H9 (cell line): ENCODE measurements around the gene MARCHF10. TPM values are rescaled to one million over a fixed set of nuclear protein-coding genes. Genes with fewer than 3 reads are reported as not detected.

Experiments used
- DNase-seq: peaks from one replicate; pipeline ENCODE4 v3.0.0-alpha.2; 2017
- H2AFZ ChIP-seq: one replicate; pipeline ENCODE4 v1.6.1; 2013; ENCODE audit warnings: mild to moderate bottlenecking, low read length, control low read depth, moderate library complexity
- H2AK5ac ChIP-seq: 2 replicates; pipeline ENCODE4 v1.6.1; 2013; ENCODE audit warnings: low read length, control low read depth, mixed read lengths; ENCODE audit not compliant: insufficient read length
- H2BK120ac ChIP-seq: one replicate; pipeline ENCODE4 v1.6.1; 2013; ENCODE audit warnings: low read depth, mild to moderate bottlenecking, low read length, control low read depth, inconsistent platforms; ENCODE audit not compliant: poor library complexity, severe bottlenecking
- H2BK12ac ChIP-seq: 2 replicates; pipeline ENCODE4 v1.6.1; 2013; ENCODE audit warnings: low read length, control low read depth, mixed read lengths, low read depth; ENCODE audit not compliant: insufficient read length
- H2BK15ac ChIP-seq: 2 replicates; pipeline ENCODE4 v1.6.1; 2013; ENCODE audit warnings: low read depth, low read length, control low read depth
- H2BK20ac ChIP-seq: one replicate; pipeline ENCODE4 v1.6.1; 2013; ENCODE audit warnings: low read depth, mild to moderate bottlenecking, low read length, control low read depth, inconsistent platforms; ENCODE audit not compliant: poor library complexity, severe bottlenecking
- H2BK5ac ChIP-seq: 2 replicates; pipeline ENCODE4 v1.6.1; 2013; ENCODE audit warnings: low read length, control low read depth, mixed read lengths; ENCODE audit not compliant: insufficient read length
- H3K14ac ChIP-seq: 2 replicates; pipeline ENCODE4 v1.6.1; 2013; ENCODE audit warnings: low read length, control low read depth; ENCODE audit not compliant: insufficient read depth
- H3K18ac ChIP-seq: 2 replicates; pipeline ENCODE4 v1.6.1; 2013; ENCODE audit warnings: low read depth, mild to moderate bottlenecking, mixed read lengths, low read length, control low read depth; ENCODE audit not compliant: insufficient read length
- H3K23ac ChIP-seq: 2 replicates; pipeline ENCODE4 v1.6.1; 2013; ENCODE audit warnings: low read length, control low read depth, mixed read lengths, low read depth; ENCODE audit not compliant: insufficient read length
- H3K23me2 ChIP-seq: 2 replicates; pipeline ENCODE4 v1.6.1; 2013; ENCODE audit warnings: low read depth, mild to moderate bottlenecking, mixed read lengths, low read length, control low read depth; ENCODE audit not compliant: insufficient read length, poor library complexity, severe bottlenecking
- H3K27ac ChIP-seq: 2 replicates; pipeline ENCODE4 v1.5.1; 2013; ENCODE audit warnings: low read length, control low read depth, mixed read lengths, low read depth; ENCODE audit not compliant: insufficient read length
- H3K27me3 ChIP-seq: 2 replicates; pipeline ENCODE4 v1.6.1; 2013; ENCODE audit warnings: low read length, control low read depth, inconsistent platforms; ENCODE audit not compliant: insufficient read depth
- H3K4ac ChIP-seq: 2 replicates; pipeline ENCODE4 v1.6.1; 2013; ENCODE audit warnings: low read depth, mild to moderate bottlenecking, control low read depth, inconsistent platforms, low read length, moderate library complexity
- H3K4me1 ChIP-seq: 2 replicates; pipeline ENCODE4 v1.6.1; 2013; ENCODE audit warnings: low read length, control low read depth, inconsistent platforms; ENCODE audit not compliant: insufficient read depth
- H3K4me2 ChIP-seq: 2 replicates; pipeline ENCODE4 v1.6.1; 2013; ENCODE audit warnings: low read length, control low read depth, mixed read lengths; ENCODE audit not compliant: insufficient read length, insufficient read depth
- H3K56ac ChIP-seq: 2 replicates; pipeline ENCODE4 v1.6.1; 2013; ENCODE audit warnings: low read depth, mild to moderate bottlenecking, mixed read lengths, low read length, control low read depth; ENCODE audit not compliant: insufficient read length
- H3K79me1 ChIP-seq: 2 replicates; pipeline ENCODE4 v1.6.1; 2013; ENCODE audit warnings: low read depth, mild to moderate bottlenecking, moderate library complexity, low read length, control low read depth, inconsistent platforms; ENCODE audit not compliant: insufficient read depth, poor library complexity, severe bottlenecking
- H3K79me2 ChIP-seq: 2 replicates; pipeline ENCODE4 v1.6.1; 2013; ENCODE audit warnings: low read length, control low read depth, inconsistent platforms; ENCODE audit not compliant: insufficient read depth
- H3K9ac ChIP-seq: 2 replicates; pipeline ENCODE4 v1.6.1; 2013; ENCODE audit warnings: low read length, control low read depth, mixed read lengths; ENCODE audit not compliant: insufficient read length; ENCODE audit errors: extremely low read depth
- H3K9me3 ChIP-seq: one replicate; pipeline ENCODE4 v1.6.1; 2013; ENCODE audit warnings: low read depth, low read length, inconsistent platforms; ENCODE audit not compliant: control insufficient read depth
- H3T11ph ChIP-seq: one replicate; pipeline ENCODE4 v1.6.1; 2013; ENCODE audit warnings: mild to moderate bottlenecking, low read length, control low read depth, inconsistent platforms
- H4K20me1 ChIP-seq: one replicate; pipeline ENCODE4 v1.6.1; 2013; ENCODE audit not compliant: control insufficient read depth, insufficient read length, insufficient read depth
- H4K5ac ChIP-seq: 2 replicates; pipeline ENCODE4 v1.6.1; 2013; ENCODE audit warnings: low read depth, mild to moderate bottlenecking, mixed read lengths, low read length, control low read depth; ENCODE audit not compliant: insufficient read length
- H4K8ac ChIP-seq: replicated peaks from 2 replicates; pipeline ENCODE4 v1.6.1; 2013; ENCODE audit warnings: low read length, control low read depth, mixed read lengths, low read depth; ENCODE audit not compliant: insufficient read length
- H4K91ac ChIP-seq: 2 replicates; pipeline ENCODE4 v1.6.1; 2013; ENCODE audit warnings: low read depth, mild to moderate bottlenecking, moderate library complexity, mixed read lengths, low read length, control low read depth; ENCODE audit not compliant: insufficient read length
- H3K27ac Mint-ChIP-seq, 3 experiments: 2 replicates in 2 of 3; 3 replicates in 1 of 3; pipeline ENCODE4 v1.8.0; 2020 to 2021; ENCODE audit warnings: mixed read lengths in 3 of 3, mild to moderate bottlenecking in 1 of 3, moderate library complexity in 1 of 3
- H3K27me3 Mint-ChIP-seq: 2 replicates; pipeline ENCODE4 v1.8.0; 2021; ENCODE audit warnings: low read depth, mild to moderate bottlenecking, moderate library complexity, mixed read lengths
- H3K36me3 Mint-ChIP-seq, 3 experiments: 2 replicates in 2 of 3; 3 replicates in 1 of 3; pipeline ENCODE4 v1.8.0; 2020 to 2021; ENCODE audit warnings: low read depth in 3 of 3, mixed read lengths in 3 of 3; ENCODE audit not compliant: insufficient read depth in 1 of 3
- H3K4me1 Mint-ChIP-seq, 2 experiments: 2 replicates each; pipeline ENCODE4 v1.8.0; 2020; ENCODE audit warnings: mixed read lengths in 2 of 2
- H3K4me3 Mint-ChIP-seq, 2 experiments: 2 replicates in 1 of 2; 3 replicates in 1 of 2; pipeline ENCODE4 v1.8.0; 2020 to 2021; ENCODE audit warnings: mild to moderate bottlenecking in 2 of 2, mixed read lengths in 2 of 2, moderate library complexity in 1 of 2
- H3K9me3 Mint-ChIP-seq, 2 experiments: 2 replicates in 1 of 2; 3 replicates in 1 of 2; pipeline ENCODE4 v1.8.0; 2020; ENCODE audit warnings: mild to moderate bottlenecking in 2 of 2, mixed read lengths in 2 of 2, moderate library complexity in 1 of 2
- WGBS: extraction: QIAGEN DNeasy Blood & Tissue Kit; methylation state at CpG from one replicate; pipeline ENCODE4 v1.1.7; 2013; ENCODE audit warnings: missing lambda C conversion rate, low lambda C conversion rate, mixed read lengths; ENCODE audit not compliant: insufficient read length; ENCODE audit errors: extremely low coverage; 5-methylcytosine and 5-hydroxymethylcytosine counted together
- total RNA-seq: library from RNA; stranded (reverse); gene quantifications from 2 replicates; pipeline ENCODE4 v1.2.1, GENCODE V29; 2021
- TF ChIP-seq, protein P1 (sequence below): fragments of 200-600 bp; sonication (generic); conservative IDR thresholded peaks from 3 replicates; pipeline ENCODE4 v1.8.0; 2021; ENCODE audit warnings: antibody characterized with exemption, mild to moderate bottlenecking

Gene MARCHF10
- total RNA-seq, 1 experiment from 2014 or later = not detected

DNA sequence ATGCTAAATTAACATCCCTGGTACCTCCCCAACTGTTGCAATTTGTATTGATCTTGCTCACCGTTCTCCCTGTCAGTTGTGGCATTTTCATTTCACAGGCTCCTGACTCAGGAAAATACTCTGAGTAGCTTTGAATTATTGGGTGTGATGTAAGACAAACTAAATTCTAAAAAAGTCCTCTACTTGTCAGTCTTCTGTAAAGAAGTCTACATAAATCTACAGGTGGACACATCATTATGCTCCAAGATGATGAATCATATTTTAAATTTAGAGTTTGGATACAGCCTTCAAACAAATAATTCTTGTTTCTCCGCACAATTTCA, 47.2 kb downstream of the MARCHF10 start:
- DNase-seq = no peak
- Histone ChIP-seq H3K56ac (no peak overlapping the region), H2BK120ac (no peak overlapping the region), H2BK5ac (no peak overlapping the region), H3K79me1 (no peaks in the 10 kb centered on the region), H3K9ac (no peak overlapping the region), H3K79me2 (no peaks in the 10 kb centered on the region), H2AFZ (no peak overlapping the region), H3K9me3 (no peaks in the 10 kb centered on the region), H3K23me2 (no peaks in the 10 kb centered on the region), H3K18ac (no peak overlapping the region), H4K8ac (no peak overlapping the region), H3K4me1 (no peaks in the 10 kb centered on the region; the same call in 1 of the 2 replicates), H3K4ac (no peak overlapping the region), H4K5ac (no peak overlapping the region), H3K23ac (no peak overlapping the region), H2BK15ac (no peak overlapping the region), H4K20me1 (no peaks in the 10 kb centered on the region), H2BK20ac (no peak overlapping the region), H3K4me2 (no peak overlapping the region), H3K14ac (no peak overlapping the region), H2AK5ac (no peak overlapping the region), H3K27ac (no peak overlapping the region), H4K91ac (no peak overlapping the region), H3K27me3 (no peaks in the 10 kb centered on the region), H2BK12ac (no peak overlapping the region), H3T11ph (no peak overlapping the region)
- Mint-ChIP-seq H3K4me1 (peaks cover 31 to 43% of the 10 kb centered on the region in 2 experiments), H3K36me3 (no peaks in the 10 kb centered on the region), H3K4me3 (no peak overlapping the region), H3K27me3 (peaks cover 8% of the 10 kb centered on the region), H3K27ac (no peak overlapping the region), H3K9me3 (no peaks in the 10 kb centered on the region)
- TF ChIP-seq, protein P1, sequence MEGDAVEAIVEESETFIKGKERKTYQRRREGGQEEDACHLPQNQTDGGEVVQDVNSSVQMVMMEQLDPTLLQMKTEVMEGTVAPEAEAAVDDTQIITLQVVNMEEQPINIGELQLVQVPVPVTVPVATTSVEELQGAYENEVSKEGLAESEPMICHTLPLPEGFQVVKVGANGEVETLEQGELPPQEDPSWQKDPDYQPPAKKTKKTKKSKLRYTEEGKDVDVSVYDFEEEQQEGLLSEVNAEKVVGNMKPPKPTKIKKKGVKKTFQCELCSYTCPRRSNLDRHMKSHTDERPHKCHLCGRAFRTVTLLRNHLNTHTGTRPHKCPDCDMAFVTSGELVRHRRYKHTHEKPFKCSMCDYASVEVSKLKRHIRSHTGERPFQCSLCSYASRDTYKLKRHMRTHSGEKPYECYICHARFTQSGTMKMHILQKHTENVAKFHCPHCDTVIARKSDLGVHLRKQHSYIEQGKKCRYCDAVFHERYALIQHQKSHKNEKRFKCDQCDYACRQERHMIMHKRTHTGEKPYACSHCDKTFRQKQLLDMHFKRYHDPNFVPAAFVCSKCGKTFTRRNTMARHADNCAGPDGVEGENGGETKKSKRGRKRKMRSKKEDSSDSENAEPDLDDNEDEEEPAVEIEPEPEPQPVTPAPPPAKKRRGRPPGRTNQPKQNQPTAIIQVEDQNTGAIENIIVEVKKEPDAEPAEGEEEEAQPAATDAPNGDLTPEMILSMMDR = no peak
- no CpG with 5 or more reads among the region's 2 CpGs for WGBS
